Embryonic facial prominence (tissue), 1 donor: ENCODE data around the gene ACTMAP.
"Not testable (repeated sequence)": the region's sequence is repeated elsewhere in the genome, so short reads cannot be mapped to it uniquely, and the experiment has no call there.

Experiments used
- DNase-seq: peaks from one replicate; pipeline ENCODE4 v3.0.0-alpha.2; 2016; ENCODE audit errors: extremely low spot score

Gene ACTMAP

GRCh38 chr19:40743926-40744325, 6.4 kb downstream of the ACTMAP start:
- no peak for DNase-seq

- no peak for DNase-seq
These were observed 7.4 kb downstream of the ACTMAP start for GRCh38 chr19:40742886-40743285.

GRCh38 chr19:40742477-40742876, 7.8 kb downstream of the ACTMAP start:
- DNase-seq: no peak

DNA sequence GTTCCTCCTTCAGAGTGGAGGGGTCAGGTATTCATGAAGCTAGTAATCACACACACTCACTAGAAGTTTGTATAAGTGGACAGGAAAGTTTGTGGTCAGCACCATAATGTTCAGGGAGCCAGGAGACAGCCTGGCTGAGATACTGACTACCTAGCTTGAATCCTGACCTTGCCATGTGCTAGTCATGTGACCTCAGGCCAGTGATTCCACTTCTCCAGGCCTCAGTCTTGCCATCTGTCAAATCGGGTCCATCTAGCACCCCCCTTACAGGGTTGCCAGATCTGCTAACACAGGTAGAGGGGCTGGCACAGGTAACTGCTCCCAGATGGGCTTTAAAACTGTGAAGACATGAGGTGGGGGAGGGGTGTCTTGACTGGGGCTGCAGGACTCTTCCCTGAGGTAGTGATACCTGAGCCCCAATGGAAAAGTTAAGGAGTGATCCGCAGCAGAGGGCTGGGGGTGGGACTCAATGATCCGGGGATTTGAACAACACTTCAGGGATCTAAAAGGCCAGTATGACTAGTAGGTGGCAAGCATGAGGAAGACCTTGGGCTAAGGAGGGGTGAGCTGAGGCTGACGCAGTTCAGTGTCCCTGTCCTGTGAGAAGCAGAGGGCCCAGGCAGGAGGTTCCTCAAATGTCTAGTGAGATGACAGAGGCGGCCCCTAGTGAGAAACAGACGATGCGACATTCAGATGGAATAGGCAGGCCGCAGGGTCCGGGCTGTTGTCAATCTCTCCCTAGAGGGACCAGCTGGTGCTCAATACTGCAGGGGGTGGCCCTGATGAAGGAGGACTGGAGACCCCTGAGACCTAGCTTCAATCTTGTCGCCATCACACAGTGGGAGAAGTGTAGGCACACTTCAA, 8.5 kb downstream of the ACTMAP start:
- DNase-seq: no peak

DNA sequence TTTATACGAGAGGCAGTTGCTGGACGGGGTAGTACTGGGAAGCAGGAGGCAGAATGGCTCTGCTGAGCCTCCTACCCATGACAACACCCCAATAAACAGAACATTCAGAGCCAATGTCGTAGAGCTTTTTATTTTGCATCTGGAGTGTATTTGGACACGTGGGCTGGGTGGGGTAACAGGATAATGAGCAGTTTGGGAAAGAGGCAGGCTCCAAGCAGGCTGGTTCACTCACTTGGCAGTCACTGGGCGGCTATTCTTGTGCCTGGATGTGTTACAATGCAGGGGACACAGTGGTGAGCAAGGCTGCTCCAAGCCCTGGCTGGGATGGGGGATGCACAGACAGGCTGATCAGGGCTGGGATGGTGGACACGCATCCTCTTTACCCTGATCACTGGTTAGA, 9.5 kb downstream of the ACTMAP start:
- DNase-seq: peak; percentile 54

- no peak for DNase-seq
These were observed 10.2 kb downstream of the ACTMAP start for GRCh38 chr19:40739871-40740703.

DNA sequence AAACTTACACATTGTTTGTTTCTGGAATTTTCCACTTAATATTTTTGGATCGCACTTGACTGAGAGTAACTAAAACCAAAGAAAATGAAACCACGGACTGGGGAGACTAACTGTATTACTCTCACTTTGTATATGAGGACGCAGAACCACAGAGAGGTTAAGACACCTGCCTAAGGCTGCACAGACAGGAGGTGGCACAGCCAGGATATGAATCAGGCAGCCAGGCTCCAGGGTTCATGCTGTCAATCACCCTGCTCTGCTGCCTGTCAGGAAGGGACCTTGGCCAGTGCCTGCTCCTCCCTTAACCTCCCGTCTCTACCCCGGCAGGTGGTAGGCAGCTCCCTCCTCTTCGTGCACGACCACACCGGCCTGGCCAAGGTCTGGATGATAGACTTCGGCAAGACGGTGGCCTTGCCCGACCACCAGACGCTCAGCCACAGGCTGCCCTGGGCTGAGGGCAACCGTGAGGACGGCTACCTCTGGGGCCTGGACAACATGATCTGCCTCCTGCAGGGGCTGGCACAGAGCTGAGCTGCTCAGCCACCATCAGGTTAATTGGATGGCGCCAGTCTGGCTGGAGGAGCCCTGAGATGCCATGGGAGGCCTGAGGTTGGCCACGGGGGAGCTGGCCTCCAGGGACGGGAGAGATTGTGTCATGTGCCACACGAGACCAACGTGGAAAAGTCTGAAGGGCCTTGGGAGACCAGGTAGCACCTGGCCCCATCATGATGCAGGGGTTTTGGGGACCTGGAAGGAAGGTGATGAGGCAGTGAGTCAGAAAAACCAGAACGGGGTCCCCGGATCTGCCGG, 11.0 kb downstream of the ACTMAP start:
- DNase-seq: no peak

GRCh38 chr19:40737102-40737644, 13.1 kb downstream of the ACTMAP start:
- DNase-seq: no peak

DNA sequence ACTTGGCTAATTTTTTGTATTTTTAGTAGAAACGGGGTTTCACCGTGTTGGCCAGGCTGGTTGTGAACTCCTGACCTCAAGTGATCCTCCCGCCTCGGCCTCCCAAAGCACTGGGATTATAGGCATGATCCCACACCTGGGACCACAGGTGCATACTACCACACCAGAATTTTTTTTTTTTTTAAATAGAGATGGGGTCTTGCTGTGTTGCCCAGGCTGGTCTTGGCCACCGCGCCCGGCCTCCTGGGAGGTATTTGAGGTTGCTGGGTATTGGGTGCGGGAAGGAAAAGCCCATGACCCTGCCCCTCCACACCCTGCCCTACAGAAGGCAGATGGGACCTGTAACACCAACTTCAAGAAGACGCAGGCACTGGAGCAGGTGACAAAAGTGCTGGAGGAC, 13.6 kb downstream of the ACTMAP start:
- DNase-seq: no peak

GRCh38 chr19:40735013-40735771, 15.1 kb downstream of the ACTMAP start:
- DNase-seq: no peak

- DNase-seq: no peak
These were observed 17.1 kb downstream of the ACTMAP start for GRCh38 chr19:40733149-40733548.

GRCh38 chr19:40732304-40732703, 18.0 kb downstream of the ACTMAP start:
- not testable (repeated sequence) for DNase-seq

- DNase-seq: not testable (repeated sequence)
These were observed 20.2 kb downstream of the ACTMAP start for GRCh38 chr19:40730065-40730464.

DNA sequence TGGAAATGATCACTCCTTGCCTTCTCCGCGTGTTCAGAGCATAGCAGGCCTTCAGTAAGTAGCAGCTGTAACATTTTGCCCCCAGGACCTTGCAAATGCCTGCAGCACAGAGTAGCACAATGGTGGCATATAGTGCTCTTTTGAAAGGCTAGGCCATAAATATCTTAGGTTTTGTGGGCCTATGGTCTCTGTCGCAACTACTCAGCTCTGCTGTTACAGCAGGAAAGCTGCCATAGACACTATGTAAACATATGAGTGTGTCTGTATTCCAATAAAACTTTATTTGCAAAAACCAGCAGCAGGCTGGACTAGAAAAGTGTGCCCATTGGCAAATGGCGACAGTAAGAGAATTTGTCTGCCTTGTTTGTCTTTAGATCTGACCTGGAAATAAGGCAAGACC, 24.0 kb downstream of the ACTMAP start:
- DNase-seq: no peak

DNA sequence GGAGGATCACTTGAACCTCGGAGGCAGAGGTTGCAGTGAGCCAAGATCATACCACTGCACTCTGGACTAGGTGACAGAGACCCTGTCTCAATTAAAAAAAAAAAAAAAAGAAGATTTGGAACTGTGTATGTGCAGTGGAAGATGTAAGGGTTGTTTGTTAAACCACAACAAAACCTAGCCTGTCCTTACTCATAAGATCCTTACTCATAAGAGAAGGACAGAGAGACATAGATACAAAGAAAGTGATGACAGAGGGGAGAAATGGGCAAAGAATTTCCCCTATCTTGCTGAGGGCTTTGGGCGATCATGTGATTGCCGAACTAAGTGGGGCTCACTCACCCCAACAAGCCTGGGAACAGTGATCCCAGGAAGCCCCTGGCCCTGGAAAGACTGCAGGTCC, 25.4 kb downstream of the ACTMAP start:
- DNase-seq: no peak

DNA sequence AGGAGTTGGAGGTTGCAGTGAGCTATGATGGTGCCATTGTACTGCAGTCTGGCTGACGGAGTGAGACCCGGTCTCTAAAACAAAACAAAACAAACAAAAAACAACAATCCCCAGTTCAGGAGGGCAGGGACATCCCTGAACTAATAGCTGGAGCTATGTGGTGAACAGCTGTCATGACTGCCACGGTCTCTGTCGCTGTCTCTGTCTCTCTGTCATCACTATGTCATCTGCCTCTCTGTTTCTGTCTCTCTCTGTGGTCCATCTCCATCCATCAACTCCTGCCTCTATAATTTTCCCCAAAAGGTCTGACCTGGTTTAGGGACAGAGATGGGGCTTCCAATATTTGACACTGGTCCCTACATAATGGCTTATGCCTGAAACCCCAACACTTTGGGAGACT, 26.0 kb downstream of the ACTMAP start:
- no peak for DNase-seq

DNA sequence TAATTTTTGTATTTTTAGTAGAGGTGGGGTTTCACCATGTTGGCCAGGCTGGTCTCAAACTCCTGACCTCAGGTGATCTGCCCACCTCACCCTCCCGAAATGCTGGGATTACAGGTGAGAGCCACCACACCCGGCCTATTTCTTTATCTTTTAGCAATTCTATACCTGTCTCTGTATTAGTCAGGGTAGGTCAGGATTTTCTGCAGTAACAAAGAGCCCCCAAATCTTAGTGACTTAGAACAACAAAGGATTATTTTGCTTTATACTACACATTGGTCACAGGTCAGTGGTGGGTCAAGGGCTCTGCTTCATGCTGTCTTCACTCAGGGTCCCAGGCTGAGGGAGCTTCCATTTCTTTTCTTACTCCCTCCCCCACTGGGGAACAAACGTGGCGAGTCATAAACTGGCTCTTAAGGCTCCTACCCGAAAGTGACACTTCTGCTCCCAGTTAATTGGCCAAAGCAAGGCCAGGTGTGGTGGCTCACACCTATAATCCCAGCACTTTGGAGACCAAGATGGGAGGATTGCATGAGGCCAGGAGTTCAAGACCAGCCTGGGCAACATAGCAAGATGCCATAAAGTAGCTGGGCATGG, 26.5 kb downstream of the ACTMAP start:
- DNase-seq: no peak

- DNase-seq: no peak
These were observed 28.2 kb downstream of the ACTMAP start for GRCh38 chr19:40721936-40722661.

DNA sequence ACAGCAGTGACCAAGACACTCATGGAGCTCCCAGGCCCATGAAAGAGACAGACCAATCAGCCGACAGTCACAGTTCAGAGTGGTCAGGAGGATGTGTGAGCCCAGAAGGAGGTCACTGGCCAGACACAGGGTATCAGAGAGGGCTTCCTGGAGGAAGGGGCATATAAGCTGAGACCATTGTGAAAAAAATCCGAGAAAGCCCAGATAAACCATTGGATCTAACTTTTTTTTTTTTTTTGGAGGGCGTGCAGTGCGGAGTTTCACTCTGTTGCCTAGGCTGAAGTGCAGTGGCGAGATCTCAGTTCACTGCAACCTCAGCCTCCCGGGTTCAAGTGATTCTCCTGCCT, 29.2 kb downstream of the ACTMAP start:
- no peak for DNase-seq

DNA sequence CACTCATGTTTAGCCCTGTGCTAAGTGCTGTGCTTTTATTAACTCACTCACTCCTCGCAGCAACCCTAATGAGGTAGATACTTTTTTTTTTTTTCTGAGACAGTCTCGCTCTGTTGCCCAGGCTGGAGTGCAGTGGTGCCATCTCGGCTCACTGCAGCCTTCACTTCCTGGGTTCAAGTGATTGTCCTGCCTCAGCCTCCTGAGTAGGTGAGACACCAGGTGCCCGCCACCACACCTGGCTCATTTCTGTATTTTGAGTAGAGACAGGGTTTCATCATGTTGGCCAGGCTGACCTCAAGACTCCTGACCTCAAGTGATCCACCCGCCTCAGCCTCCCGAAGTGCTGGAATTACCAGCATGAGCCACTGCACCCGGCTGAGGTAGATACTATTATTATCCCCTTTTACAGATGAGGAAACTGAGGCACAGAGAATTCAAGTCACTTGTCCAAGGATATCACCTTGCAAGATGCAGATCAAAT, 30.8 kb downstream of the ACTMAP start:
- DNase-seq: no peak
